ENCODE measurements around the gene ZP2. TPM values are rescaled to one million over a fixed set of nuclear protein-coding genes. Genes with fewer than 3 reads are reported as not detected.
"Not testable (repeated sequence)": the region's sequence is repeated elsewhere in the genome, so short reads cannot be mapped to it uniquely, and the experiment has no call there.

Gene ZP2
- total RNA-seq, 1 donor from 2014 or later: not detected

- Mint-ChIP-seq H3K27ac (ENCODE audit: unreplicated experiment) (no peak overlapping the region), H3K4me1 (ENCODE audit: unreplicated experiment) (no peaks in the 10 kb centered on the region), H3K36me3 (ENCODE audit: unreplicated experiment) (no peaks in the 10 kb centered on the region), H3K4me3 (ENCODE audit: unreplicated experiment) (no peak overlapping the region), H3K9me3 (ENCODE audit: unreplicated experiment) (no peaks in the 10 kb centered on the region), H3K27me3 (ENCODE audit: unreplicated experiment) (peaks cover 22% of the 10 kb centered on the region)
- no peak for TF ChIP-seq CTCF (IDR thresholded peaks at IDR 0.05)
- DNase-seq (ENCODE audit: extremely low spot score, unreplicated experiment): no peak
Observed at GRCh38 chr16:21203155-21203797, 8.1 kb downstream of the ZP2 start.

DNA sequence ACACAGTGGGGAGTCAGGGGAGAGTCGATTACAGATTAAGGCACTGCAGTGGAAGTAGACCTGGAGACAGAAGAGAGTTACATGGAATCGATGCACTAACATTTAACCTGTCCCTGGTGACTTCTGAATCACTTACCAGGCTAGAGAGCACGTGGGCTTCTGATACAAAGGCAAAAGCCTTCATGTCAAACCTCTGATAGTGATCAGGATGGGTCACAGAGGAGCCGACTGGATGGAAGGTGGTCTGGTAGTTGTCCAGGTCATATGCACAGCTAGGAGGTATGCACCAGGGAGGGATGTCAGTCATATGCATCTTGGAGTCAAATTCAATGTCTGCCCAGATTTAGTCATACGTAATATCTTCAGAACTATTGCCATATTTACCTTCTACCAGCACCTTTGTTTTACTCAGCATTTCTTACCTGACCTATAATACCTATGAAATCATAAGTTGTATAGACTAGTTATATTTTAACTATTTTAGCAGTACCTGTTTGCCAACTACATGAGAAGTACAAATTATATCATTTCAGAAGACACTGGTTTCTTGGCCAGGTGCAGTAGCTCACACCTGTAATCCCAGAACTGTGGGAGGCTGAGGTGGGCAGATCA lies 11.7 kb downstream of the ZP2 start:
- no peak for DNase-seq (ENCODE audit: extremely low spot score, unreplicated experiment)

GRCh38 chr16:21197621-21198020 lies 13.8 kb downstream of the ZP2 start:
- no peaks in the 10 kb centered on the region for H3K4me1 Mint-ChIP-seq (ENCODE audit: unreplicated experiment)
- no peak for DNase-seq (ENCODE audit: extremely low spot score, unreplicated experiment)
- peaks cover 48% of the 10 kb centered on the region for H3K27me3 Mint-ChIP-seq (ENCODE audit: unreplicated experiment)
- no peaks in the 10 kb centered on the region for H3K9me3 Mint-ChIP-seq (ENCODE audit: unreplicated experiment)
- TF ChIP-seq CTCF (IDR thresholded peaks at IDR 0.05): no peak
- H3K27ac Mint-ChIP-seq (ENCODE audit: unreplicated experiment): no peak overlapping the region
- no peak overlapping the region for H3K4me3 Mint-ChIP-seq (ENCODE audit: unreplicated experiment)
- H3K36me3 Mint-ChIP-seq (ENCODE audit: unreplicated experiment): no peaks in the 10 kb centered on the region

More for the DNA sequence above, 11.7 kb downstream of the ZP2 start:
- Mint-ChIP-seq H3K9me3 (ENCODE audit: unreplicated experiment) (no peaks in the 10 kb centered on the region), H3K4me3 (ENCODE audit: unreplicated experiment) (no peak overlapping the region), H3K27me3 (ENCODE audit: unreplicated experiment) (peaks cover 37% of the 10 kb centered on the region), H3K4me1 (ENCODE audit: unreplicated experiment) (no peaks in the 10 kb centered on the region), H3K27ac (ENCODE audit: unreplicated experiment) (no peak overlapping the region), H3K36me3 (ENCODE audit: unreplicated experiment) (no peaks in the 10 kb centered on the region)
- TF ChIP-seq CTCF (IDR thresholded peaks at IDR 0.05): no peak

- Mint-ChIP-seq H3K36me3 (ENCODE audit: unreplicated experiment) (no peaks in the 10 kb centered on the region), H3K9me3 (ENCODE audit: unreplicated experiment) (no peaks in the 10 kb centered on the region), H3K4me1 (ENCODE audit: unreplicated experiment) (no peaks in the 10 kb centered on the region), H3K27ac (ENCODE audit: unreplicated experiment) (no peak overlapping the region), H3K27me3 (ENCODE audit: unreplicated experiment) (peaks cover 48% of the 10 kb centered on the region), H3K4me3 (ENCODE audit: unreplicated experiment) (no peak overlapping the region)
- no peak for TF ChIP-seq CTCF (IDR thresholded peaks at IDR 0.05)
- no peak for DNase-seq (ENCODE audit: extremely low spot score, unreplicated experiment)
Observed at GRCh38 chr16:21197112-21197511, 14.3 kb downstream of the ZP2 start.

- not testable (repeated sequence) for H3K4me1 Mint-ChIP-seq (ENCODE audit: unreplicated experiment); H3K27ac Mint-ChIP-seq (ENCODE audit: unreplicated experiment); DNase-seq (ENCODE audit: extremely low spot score, unreplicated experiment); H3K36me3 Mint-ChIP-seq (ENCODE audit: unreplicated experiment); H3K4me3 Mint-ChIP-seq (ENCODE audit: unreplicated experiment); H3K9me3 Mint-ChIP-seq (ENCODE audit: unreplicated experiment)
- H3K27me3 Mint-ChIP-seq (ENCODE audit: unreplicated experiment): peaks cover 43% of the 10 kb centered on the region
Observed at GRCh38 chr16:21195330-21195729, 16.0 kb downstream of the ZP2 start.

Measured in osteocyte (in vitro differentiated cells).